BLaER1 (cell line): ENCODE results near the gene ADCY5.

Experiments
- H3K27ac ChIP-seq: shearing (Covaris generic); formaldehyde crosslinking; 2 replicates; pipeline ENCODE4 v1.8.1; 2022
- H3K27me3 ChIP-seq: shearing (Covaris generic); formaldehyde crosslinking; 2 replicates; pipeline ENCODE4 v1.8.1; 2022
- H3K36me3 ChIP-seq: shearing (Covaris generic); formaldehyde crosslinking; 2 replicates; pipeline ENCODE4 v1.8.1; 2022
- H3K4me1 ChIP-seq: shearing (Covaris generic); formaldehyde crosslinking; 2 replicates; pipeline ENCODE4 v1.8.1; 2022
- H3K4me2 ChIP-seq: shearing (Covaris generic); formaldehyde crosslinking; 2 replicates; pipeline ENCODE4 v1.8.1; 2022
- H3K4me3 ChIP-seq: shearing (Covaris generic); formaldehyde crosslinking; 2 replicates; pipeline ENCODE4 v1.8.1; 2022
- H3K9ac ChIP-seq: shearing (Covaris generic); formaldehyde crosslinking; 2 replicates; pipeline ENCODE4 v1.8.1; 2022
- H3K9me3 ChIP-seq: shearing (Covaris generic); formaldehyde crosslinking; 2 replicates; pipeline ENCODE4 v1.8.1; 2022
- H4K20me1 ChIP-seq: shearing (Covaris generic); formaldehyde crosslinking; 2 replicates; pipeline ENCODE4 v1.8.1; 2022
- Cebpa-rat ChIP-seq: shearing (Covaris generic); IDR thresholded peaks from 2 replicates; pipeline ENCODE4 v1.8.1; 2022

The ADCY5 gene

DNA sequence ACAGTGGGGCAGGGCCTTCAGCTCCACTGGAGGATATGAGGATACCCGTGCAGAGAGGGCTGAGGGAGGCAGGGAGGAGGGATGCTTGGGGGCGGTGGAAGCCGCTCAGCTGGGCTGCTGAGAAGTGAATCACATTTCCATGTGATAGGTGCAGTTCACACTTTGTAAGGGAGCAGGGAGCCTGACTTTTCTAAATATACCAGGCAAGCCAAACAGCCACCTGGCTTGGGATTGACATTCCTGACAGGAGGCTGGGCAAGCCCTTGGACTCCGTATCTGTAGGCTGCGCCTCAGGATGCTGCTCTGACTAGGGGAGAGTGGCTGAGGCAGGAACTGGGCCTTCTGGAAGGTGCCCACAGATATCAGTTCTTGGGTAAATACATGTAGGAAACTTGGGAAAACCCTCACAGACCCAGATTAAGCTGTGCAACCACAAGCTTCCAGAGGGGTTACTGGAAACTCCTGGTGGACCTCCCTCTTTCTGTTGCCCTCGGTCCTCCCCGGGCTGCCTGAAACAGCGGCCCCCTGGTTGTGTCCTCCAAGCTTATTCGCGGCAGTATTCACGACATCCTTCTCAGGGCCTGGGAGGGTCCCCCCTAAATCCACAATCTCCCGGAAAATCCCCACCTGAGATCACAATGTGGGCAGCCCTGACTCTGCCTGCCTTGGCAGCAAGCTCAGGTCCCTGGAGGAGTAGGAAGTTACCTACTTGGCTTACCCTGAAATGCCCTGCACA is 33.0 kb upstream of the ADCY5 start:
- Histone ChIP-seq H3K36me3 (no peaks in the 10 kb centered on the region), H3K27ac (no peak overlapping the region), H3K4me2 (peak overlapping the region; percentile 85), H3K4me1 (peaks cover 73% of the 10 kb centered on the region), H4K20me1 (no peaks in the 10 kb centered on the region), H3K27me3 (peaks cover 4% of the 10 kb centered on the region; the same call in 1 of the 2 replicates), H3K9ac (no peak overlapping the region), H3K9me3 (no peaks in the 10 kb centered on the region), H3K4me3 (no peak overlapping the region)
- TF ChIP-seq Cebpa-rat: no peak

GRCh38 chr3:123481071-123481470 is 32.2 kb upstream of the ADCY5 start:
- Histone ChIP-seq H4K20me1 (no peaks in the 10 kb centered on the region), H3K27me3 (peaks cover 4% of the 10 kb centered on the region; the same call in 1 of the 2 replicates), H3K4me1 (peaks cover 76% of the 10 kb centered on the region), H3K9me3 (no peaks in the 10 kb centered on the region), H3K36me3 (no peaks in the 10 kb centered on the region), H3K27ac (no peak overlapping the region), H3K4me2 (peak overlapping the region; percentile 85), H3K9ac (no peak overlapping the region), H3K4me3 (no peak overlapping the region)
- TF ChIP-seq Cebpa-rat: no peak

DNA sequence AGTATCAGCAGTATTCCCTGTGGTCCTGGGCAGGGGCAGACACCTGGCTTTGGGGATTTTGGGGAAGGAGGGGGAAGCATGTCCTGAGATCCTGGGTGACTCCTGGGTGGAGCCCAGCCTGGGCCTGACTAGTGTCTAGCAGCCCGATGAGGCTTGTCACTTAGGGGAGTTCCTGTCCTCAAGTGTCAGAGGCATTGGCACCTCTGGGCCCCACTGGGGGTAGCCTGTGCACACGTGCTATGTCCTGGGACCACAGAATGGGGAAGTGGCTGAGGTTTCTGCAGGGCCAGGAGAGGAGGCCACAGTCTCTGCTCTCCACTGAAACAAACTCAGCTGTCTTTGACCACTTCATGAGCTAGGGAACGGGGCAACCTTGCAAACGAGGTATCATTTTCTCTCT is 31.5 kb upstream of the ADCY5 start:
- Histone ChIP-seq H4K20me1 (no peaks in the 10 kb centered on the region), H3K27me3 (peaks cover 4% of the 10 kb centered on the region; the same call in 1 of the 2 replicates), H3K36me3 (no peaks in the 10 kb centered on the region), H3K27ac (no peak overlapping the region), H3K4me1 (peaks cover 78% of the 10 kb centered on the region), H3K4me2 (peak overlapping the region; percentile 85), H3K9me3 (no peaks in the 10 kb centered on the region), H3K4me3 (no peak overlapping the region), H3K9ac (no peak overlapping the region)
- TF ChIP-seq Cebpa-rat: no peak

DNA sequence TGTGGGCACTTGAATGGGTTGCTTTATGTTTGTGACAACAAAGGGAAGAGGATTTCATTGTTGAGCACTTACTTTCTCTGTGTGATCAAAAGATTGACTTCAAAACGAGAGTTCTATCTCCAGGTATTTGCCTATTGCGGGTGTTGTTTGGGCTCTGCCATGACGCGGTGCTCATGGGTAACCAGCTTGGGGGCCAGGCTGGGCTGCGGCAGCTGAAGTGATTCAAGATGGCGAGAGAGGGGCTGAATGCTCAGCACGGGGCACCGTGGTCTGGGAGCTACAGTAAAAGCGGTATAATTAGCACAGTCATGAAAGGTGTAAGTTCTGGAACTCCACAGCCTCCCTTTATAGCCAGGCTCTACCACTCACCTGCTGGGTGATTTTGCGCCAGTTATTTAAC is 31.0 kb upstream of the ADCY5 start:
- peak overlapping the region; percentile 85 for H3K4me2 ChIP-seq
- no peak for TF ChIP-seq Cebpa-rat
- H3K4me3 ChIP-seq: no peak overlapping the region

GRCh38 chr3:123478314-123478713 is 29.4 kb upstream of the ADCY5 start:
- no peaks in the 10 kb centered on the region for H4K20me1 ChIP-seq
- no peak overlapping the region for H3K9ac ChIP-seq
- no peaks in the 10 kb centered on the region for H3K36me3 ChIP-seq
- no peak overlapping the region for H3K4me3 ChIP-seq
- peaks cover 76% of the 10 kb centered on the region for H3K4me1 ChIP-seq
- peak overlapping the region; percentile 68 for H3K4me2 ChIP-seq
- no peak overlapping the region for H3K27ac ChIP-seq
- H3K9me3 ChIP-seq: no peaks in the 10 kb centered on the region
- TF ChIP-seq Cebpa-rat: no peak
- peaks cover 4% of the 10 kb centered on the region; the same call in 1 of the 2 replicates for H3K27me3 ChIP-seq

More for the DNA sequence above, 31.0 kb upstream of the ADCY5 start:
- Histone ChIP-seq H3K27ac (no peak overlapping the region), H4K20me1 (no peaks in the 10 kb centered on the region), H3K9me3 (no peaks in the 10 kb centered on the region), H3K9ac (no peak overlapping the region), H3K27me3 (peaks cover 4% of the 10 kb centered on the region; the same call in 1 of the 2 replicates), H3K4me1 (peaks cover 83% of the 10 kb centered on the region), H3K36me3 (no peaks in the 10 kb centered on the region)

- no peak overlapping the region for H3K4me3 ChIP-seq
- H3K9me3 ChIP-seq: no peaks in the 10 kb centered on the region
- no peak for TF ChIP-seq Cebpa-rat
- H3K9ac ChIP-seq: no peak overlapping the region
- peak overlapping the region; percentile 68 for H3K4me2 ChIP-seq
- H4K20me1 ChIP-seq: no peaks in the 10 kb centered on the region
- no peak overlapping the region for H3K27ac ChIP-seq
- H3K36me3 ChIP-seq: no peaks in the 10 kb centered on the region
- peaks cover 4% of the 10 kb centered on the region; the same call in 1 of the 2 replicates for H3K27me3 ChIP-seq
- peaks cover 65% of the 10 kb centered on the region for H3K4me1 ChIP-seq
These were observed 28.3 kb upstream of the ADCY5 start for GRCh38 chr3:123476967-123477750.

DNA sequence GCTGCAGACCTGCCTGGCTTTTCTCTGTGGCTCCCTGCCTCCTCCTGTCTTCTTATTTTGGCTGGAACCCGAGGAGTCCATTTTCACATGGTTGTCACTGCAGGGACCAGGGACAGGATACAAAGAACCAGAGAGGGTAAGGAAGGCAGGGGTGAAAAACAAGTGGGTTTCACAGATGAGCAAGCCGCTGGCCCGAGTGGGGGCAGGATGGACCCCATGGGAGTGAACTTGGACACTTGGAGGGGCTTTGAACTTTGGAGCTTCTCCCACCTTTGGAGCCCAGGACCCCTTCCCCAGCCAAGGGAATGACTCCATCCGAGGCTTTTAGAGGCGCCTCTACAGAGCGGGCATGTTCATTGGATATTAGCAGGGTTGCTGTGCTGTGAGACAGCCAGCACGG is 26.9 kb upstream of the ADCY5 start:
- Histone ChIP-seq H3K27ac (no peak overlapping the region), H3K4me3 (no peak overlapping the region), H3K36me3 (no peaks in the 10 kb centered on the region), H3K9me3 (no peaks in the 10 kb centered on the region), H3K4me2 (peak overlapping the region; percentile 57), H3K9ac (no peak overlapping the region), H3K4me1 (peaks cover 51% of the 10 kb centered on the region), H4K20me1 (no peaks in the 10 kb centered on the region), H3K27me3 (no peaks in the 10 kb centered on the region)
- no peak for TF ChIP-seq Cebpa-rat

DNA sequence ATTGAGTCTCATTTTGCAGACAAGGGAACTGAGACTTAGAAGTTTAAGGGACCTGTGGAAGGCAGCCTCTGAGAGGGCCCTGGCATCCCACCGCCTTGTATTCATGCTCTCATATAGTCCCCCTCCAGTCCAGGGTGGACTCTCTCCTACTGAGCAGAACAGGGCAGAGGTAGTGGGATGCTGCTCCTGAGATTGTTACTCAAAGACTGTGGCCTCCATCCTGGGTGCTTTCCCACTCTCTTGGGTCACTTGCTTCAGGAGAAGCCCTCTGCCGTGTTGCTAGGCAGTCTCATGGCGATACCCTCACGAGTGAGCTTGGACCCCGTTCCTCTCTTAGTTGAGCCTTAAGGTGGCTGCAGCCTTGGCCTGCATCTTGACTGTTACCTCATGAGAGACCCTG is 22.2 kb upstream of the ADCY5 start:
- TF ChIP-seq Cebpa-rat: no peak
- Histone ChIP-seq H3K27me3 (no peaks in the 10 kb centered on the region), H3K4me2 (no peak overlapping the region), H3K27ac (no peak overlapping the region), H3K4me1 (peaks cover 14% of the 10 kb centered on the region), H3K9me3 (no peaks in the 10 kb centered on the region), H3K9ac (no peak overlapping the region), H3K36me3 (no peaks in the 10 kb centered on the region), H3K4me3 (no peak overlapping the region), H4K20me1 (no peaks in the 10 kb centered on the region)

GRCh38 chr3:123469323-123469995 is 20.6 kb upstream of the ADCY5 start:
- H3K27ac ChIP-seq: no peak overlapping the region
- H3K9me3 ChIP-seq: no peaks in the 10 kb centered on the region
- H3K4me2 ChIP-seq: no peak overlapping the region
- H3K4me1 ChIP-seq: no peaks in the 10 kb centered on the region
- H3K27me3 ChIP-seq: no peaks in the 10 kb centered on the region
- TF ChIP-seq Cebpa-rat: no peak
- no peaks in the 10 kb centered on the region for H3K36me3 ChIP-seq
- no peak overlapping the region for H3K4me3 ChIP-seq
- H4K20me1 ChIP-seq: no peaks in the 10 kb centered on the region
- H3K9ac ChIP-seq: no peak overlapping the region

GRCh38 chr3:123467046-123467445 is 18.2 kb upstream of the ADCY5 start:
- Histone ChIP-seq H3K4me3 (no peak overlapping the region), H3K4me1 (peaks cover 7% of the 10 kb centered on the region), H3K27me3 (no peaks in the 10 kb centered on the region)

More at GRCh38 chr3:123467046-123467445, 18.2 kb upstream of the ADCY5 start:
- H4K20me1 ChIP-seq: no peaks in the 10 kb centered on the region
- H3K27ac ChIP-seq: no peak overlapping the region
- H3K9me3 ChIP-seq: no peaks in the 10 kb centered on the region
- H3K9ac ChIP-seq: no peak overlapping the region
- no peak overlapping the region for H3K4me2 ChIP-seq
- TF ChIP-seq Cebpa-rat: no peak
- H3K36me3 ChIP-seq: no peaks in the 10 kb centered on the region
